ENCODE data around the gene WDR19.

DNA sequence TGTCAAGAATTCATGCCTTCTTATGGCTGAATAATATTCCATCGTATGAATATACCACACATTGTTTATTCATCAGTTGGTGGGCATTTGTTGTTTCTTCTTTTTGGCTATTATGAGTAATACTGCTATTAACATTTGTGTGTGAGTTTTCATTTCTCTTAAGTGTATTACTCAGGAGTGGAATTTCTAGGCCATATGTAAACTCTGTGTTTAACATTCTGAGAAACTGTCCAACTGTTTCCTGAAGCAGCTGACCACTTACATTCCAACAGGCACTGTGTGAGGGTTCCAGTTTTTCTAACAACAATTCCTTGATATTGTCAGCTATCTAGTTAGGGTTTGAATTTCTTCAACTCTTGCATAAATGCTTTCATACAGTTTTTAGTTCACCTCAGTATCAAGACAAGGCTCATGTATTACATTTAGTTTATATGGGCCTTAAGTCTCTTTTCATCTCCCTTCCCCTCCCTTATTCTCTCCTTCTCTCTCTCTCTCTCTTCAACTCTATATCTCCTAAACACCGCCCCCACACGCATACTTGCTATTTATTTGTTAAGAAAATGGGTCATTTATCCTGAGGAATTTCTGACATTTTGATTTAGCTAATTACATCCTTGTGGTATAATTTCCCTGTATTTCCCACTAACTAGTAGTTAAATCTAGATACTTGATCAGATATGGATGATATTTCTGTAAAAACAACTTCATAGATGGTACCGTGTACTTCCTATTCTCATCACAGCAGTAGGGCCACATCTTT, 77.4 kb downstream of the WDR19 start:
- TF ChIP-seq, protein P1, sequence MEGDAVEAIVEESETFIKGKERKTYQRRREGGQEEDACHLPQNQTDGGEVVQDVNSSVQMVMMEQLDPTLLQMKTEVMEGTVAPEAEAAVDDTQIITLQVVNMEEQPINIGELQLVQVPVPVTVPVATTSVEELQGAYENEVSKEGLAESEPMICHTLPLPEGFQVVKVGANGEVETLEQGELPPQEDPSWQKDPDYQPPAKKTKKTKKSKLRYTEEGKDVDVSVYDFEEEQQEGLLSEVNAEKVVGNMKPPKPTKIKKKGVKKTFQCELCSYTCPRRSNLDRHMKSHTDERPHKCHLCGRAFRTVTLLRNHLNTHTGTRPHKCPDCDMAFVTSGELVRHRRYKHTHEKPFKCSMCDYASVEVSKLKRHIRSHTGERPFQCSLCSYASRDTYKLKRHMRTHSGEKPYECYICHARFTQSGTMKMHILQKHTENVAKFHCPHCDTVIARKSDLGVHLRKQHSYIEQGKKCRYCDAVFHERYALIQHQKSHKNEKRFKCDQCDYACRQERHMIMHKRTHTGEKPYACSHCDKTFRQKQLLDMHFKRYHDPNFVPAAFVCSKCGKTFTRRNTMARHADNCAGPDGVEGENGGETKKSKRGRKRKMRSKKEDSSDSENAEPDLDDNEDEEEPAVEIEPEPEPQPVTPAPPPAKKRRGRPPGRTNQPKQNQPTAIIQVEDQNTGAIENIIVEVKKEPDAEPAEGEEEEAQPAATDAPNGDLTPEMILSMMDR (conservative IDR thresholded peaks at IDR 0.05) = no peak
- TF ChIP-seq ZFX (IDR thresholded peaks at IDR 0.05) = no peak
